Hepatocyte (in vitro differentiated cells): ENCODE measurements around the gene OLFM4.

Source experiments
- CTCF ChIP-seq: fragments of 200-600 bp; sonication (generic); IDR thresholded peaks from 2 replicates; pipeline ENCODE4 v1.5.1; 2016; ENCODE audit warnings: antibody characterized with exemption, mild to moderate bottlenecking; ENCODE audit not compliant: poor library complexity
- EZH2 ChIP-seq: fragments of 200-600 bp; sonication (generic); IDR thresholded peaks from 2 replicates; pipeline ENCODE4 v1.6.1; 2016; ENCODE audit warnings: antibody characterized with exemption, mild to moderate bottlenecking, borderline replicate concordance
- EZH2phosphoT487 ChIP-seq: fragments of 200-600 bp; sonication (generic); IDR thresholded peaks from one replicate; pipeline ENCODE4 v1.6.1; 2018; ENCODE audit warnings: antibody characterized with exemption, mild to moderate bottlenecking, low read depth, moderate library complexity; ENCODE audit not compliant: unreplicated experiment, severe bottlenecking

GRCh38 chr13:53058065-53058679, 29.6 kb downstream of the OLFM4 start:
- TF ChIP-seq CTCF (no peak), EZH2 (no peak), EZH2phosphoT487 (no peak)
